ENCODE results near the gene ZBTB46.

- TF ChIP-seq, protein P1, sequence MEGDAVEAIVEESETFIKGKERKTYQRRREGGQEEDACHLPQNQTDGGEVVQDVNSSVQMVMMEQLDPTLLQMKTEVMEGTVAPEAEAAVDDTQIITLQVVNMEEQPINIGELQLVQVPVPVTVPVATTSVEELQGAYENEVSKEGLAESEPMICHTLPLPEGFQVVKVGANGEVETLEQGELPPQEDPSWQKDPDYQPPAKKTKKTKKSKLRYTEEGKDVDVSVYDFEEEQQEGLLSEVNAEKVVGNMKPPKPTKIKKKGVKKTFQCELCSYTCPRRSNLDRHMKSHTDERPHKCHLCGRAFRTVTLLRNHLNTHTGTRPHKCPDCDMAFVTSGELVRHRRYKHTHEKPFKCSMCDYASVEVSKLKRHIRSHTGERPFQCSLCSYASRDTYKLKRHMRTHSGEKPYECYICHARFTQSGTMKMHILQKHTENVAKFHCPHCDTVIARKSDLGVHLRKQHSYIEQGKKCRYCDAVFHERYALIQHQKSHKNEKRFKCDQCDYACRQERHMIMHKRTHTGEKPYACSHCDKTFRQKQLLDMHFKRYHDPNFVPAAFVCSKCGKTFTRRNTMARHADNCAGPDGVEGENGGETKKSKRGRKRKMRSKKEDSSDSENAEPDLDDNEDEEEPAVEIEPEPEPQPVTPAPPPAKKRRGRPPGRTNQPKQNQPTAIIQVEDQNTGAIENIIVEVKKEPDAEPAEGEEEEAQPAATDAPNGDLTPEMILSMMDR (IDR thresholded peaks at IDR 0.05) = no peak
- TF ChIP-seq POLR2A (IDR thresholded peaks at IDR 0.05) = no peak
Observed at GRCh38 chr20:63698739-63699465, 132.2 kb downstream of the ZBTB46 start.
